Gastroesophageal sphincter (tissue), 4 donors: ENCODE measurements around the gene EFL1. TPM values are rescaled to one million over a fixed set of nuclear protein-coding genes. Genes with fewer than 3 reads are reported as not detected.

Experiments
- ATAC-seq: fragments of 150-250 bp; one replicate; pipeline ENCODE4 v1.9.1; 2016; ENCODE audit warnings: mild to moderate bottlenecking, moderate library complexity
- H3K27ac ChIP-seq, 4 donors: fragments of 200-600 bp; sonication (generic) in 3 of 4; 1 replicate in 3 of 4; 2 replicates in 1 of 4; pipeline ENCODE4 v1.5.1; 2016 to 2019
- H3K27me3 ChIP-seq: fragments of 200-600 bp; sonication (generic); one replicate; pipeline ENCODE4 v1.5.1; 2019
- H3K36me3 ChIP-seq, 2 donors: fragments of 200-600 bp; sonication (generic); one replicate each; pipeline ENCODE4 v1.5.1; 2019; ENCODE audit warnings: control low read depth in 1 of 2
- H3K4me1 ChIP-seq, 3 donors: fragments of 200-600 bp; sonication (generic); 1 replicate in 2 of 3; 2 replicates in 1 of 3; pipeline ENCODE4 v1.5.1; 2016 to 2019; ENCODE audit warnings: control low read depth in 2 of 3
- H3K4me3 ChIP-seq, 2 donors: fragments of 200-600 bp; sonication (generic); one replicate each; pipeline ENCODE4 v1.5.1; 2019; ENCODE audit warnings: mild to moderate bottlenecking in 1 of 2, moderate library complexity in 1 of 2
- H3K9me3 ChIP-seq, 3 donors: fragments of 200-600 bp; sonication (generic); one replicate each; pipeline ENCODE4 v1.5.1; 2017 to 2019; ENCODE audit warnings: control low read depth in 2 of 3
- CTCF ChIP-seq, 4 experiments: fragments of 200-600 bp in 2 of 4; fragments of 450-650 bp in 2 of 4; sonication (generic) in 1 of 4; IDR thresholded peaks; one replicate each; pipeline ENCODE4 v1.5.1; 2017 to 2019; ENCODE audit warnings: antibody characterized with exemption in 4 of 4, mild to moderate bottlenecking in 2 of 4, moderate library complexity in 2 of 4
- EP300 ChIP-seq: sonication (generic); formaldehyde crosslinking; IDR thresholded peaks from one replicate; pipeline ENCODE4 v1.6.1; 2017; ENCODE audit warnings: antibody characterized with exemption, mild to moderate bottlenecking
- POLR2A ChIP-seq, 2 donors: fragments of 450-650 bp; IDR thresholded peaks; one replicate each; pipeline ENCODE4 v1.6.1; 2017; ENCODE audit warnings: antibody characterized with exemption in 2 of 2, mild to moderate bottlenecking in 2 of 2, moderate library complexity in 1 of 2
- POLR2AphosphoS5 ChIP-seq: sonication (generic); formaldehyde crosslinking; IDR thresholded peaks from one replicate; pipeline ENCODE4 v1.6.1; 2017; ENCODE audit warnings: antibody characterized with exemption
- WGBS, 2 donors: methylation state at CpG; one replicate each; pipeline ENCODE4 v1.1.5; 2018; ENCODE audit warnings: low coverage in 1 of 2; 5-methylcytosine and 5-hydroxymethylcytosine counted together
- total RNA-seq, 4 donors: library from RNA; depleted of rRNA; stranded (reverse); fragments of >200 nt; gene quantifications; one replicate each; pipeline ENCODE4 v1.1.0, GENCODE V29; 2016

Gene EFL1
- total RNA-seq, 4 donors from 2014 or later: 12.1 to 17.7 (median 15.5) TPM

GRCh38 chr15:82114660-82115059 lies 147.9 kb downstream of the EFL1 start:
- ATAC-seq: no peak
- WGBS, 2 donors: 89 to 94% methylated on average over 5 of the region's 5 CpGs
- TF ChIP-seq EP300 (no peak), POLR2AphosphoS5 (no peak), POLR2A (IDR thresholded peaks at IDR 0.05) (no peak), CTCF (IDR thresholded peaks at IDR 0.05) (no peak)

GRCh38 chr15:82113106-82113715 lies 149.3 kb downstream of the EFL1 start:
- Histone ChIP-seq H3K4me1 (no peaks in the 10 kb centered on the region), H3K36me3 (peaks cover 0 to 10% of the 10 kb centered on the region in 2 donors), H3K27me3 (no peaks in the 10 kb centered on the region), H3K4me3 (no peak overlapping the region), H3K27ac (no peak overlapping the region), H3K9me3 (no peaks in the 10 kb centered on the region)
- no peak for TF ChIP-seq CTCF (IDR thresholded peaks at IDR 0.05)
- no peak for TF ChIP-seq POLR2AphosphoS5
- TF ChIP-seq EP300: no peak
- TF ChIP-seq POLR2A (IDR thresholded peaks at IDR 0.05): no peak
- WGBS, 2 donors: no CpG with 5 or more reads among the region's 1 CpG
- no peak for ATAC-seq

More at GRCh38 chr15:82114660-82115059, 147.9 kb downstream of the EFL1 start:
- Histone ChIP-seq H3K27me3 (no peaks in the 10 kb centered on the region), H3K27ac (no peak overlapping the region), H3K4me3 (no peak overlapping the region), H3K9me3 (no peaks in the 10 kb centered on the region), H3K36me3 (peaks cover 0 to 10% of the 10 kb centered on the region in 2 donors), H3K4me1 (no peaks in the 10 kb centered on the region)

- Histone ChIP-seq H3K4me1 (no peaks in the 10 kb centered on the region), H3K36me3 (no peaks in the 10 kb centered on the region), H3K27me3 (no peaks in the 10 kb centered on the region), H3K27ac (no peak overlapping the region), H3K9me3 (no peaks in the 10 kb centered on the region), H3K4me3 (no peak overlapping the region)
- 83 to 92% methylated on average over 1 to 5 of the region's 9 CpGs for WGBS, 2 donors
- TF ChIP-seq POLR2AphosphoS5: no peak
- TF ChIP-seq EP300: no peak
- no peak for TF ChIP-seq CTCF (IDR thresholded peaks at IDR 0.05)
- TF ChIP-seq POLR2A (IDR thresholded peaks at IDR 0.05): no peak
- no peak for ATAC-seq
Observed at GRCh38 chr15:82111918-82112317, 150.6 kb downstream of the EFL1 start.

- Histone ChIP-seq H3K27ac (no peak overlapping the region), H3K4me3 (no peak overlapping the region), H3K4me1 (no peaks in the 10 kb centered on the region), H3K9me3 (no peaks in the 10 kb centered on the region), H3K27me3 (no peaks in the 10 kb centered on the region), H3K36me3 (no peaks in the 10 kb centered on the region)
- no peak for ATAC-seq
- 88 to 91% methylated on average over 5 of the region's 5 CpGs for WGBS, 2 donors
- TF ChIP-seq CTCF (IDR thresholded peaks at IDR 0.05) (no peak), POLR2A (IDR thresholded peaks at IDR 0.05) (no peak), EP300 (no peak), POLR2AphosphoS5 (no peak)
Observed at GRCh38 chr15:82110144-82110543, 152.4 kb downstream of the EFL1 start.

- WGBS, 2 donors: 61 to 93% methylated on average over 3 to 4 of the region's 9 CpGs
- TF ChIP-seq CTCF (IDR thresholded peaks at IDR 0.05) (peak in 3 of 4 experiments; percentile 71 to 89 (median 79)), POLR2AphosphoS5 (no peak), POLR2A (IDR thresholded peaks at IDR 0.05) (no peak), EP300 (no peak)
- peak; percentile 72 for ATAC-seq
Observed at GRCh38 chr15:82108489-82109078, 153.9 kb downstream of the EFL1 start.

More at GRCh38 chr15:82108489-82109078, 153.9 kb downstream of the EFL1 start:
- H3K27ac ChIP-seq: no peak overlapping the region
- H3K27me3 ChIP-seq: no peaks in the 10 kb centered on the region
- H3K36me3 ChIP-seq: no peaks in the 10 kb centered on the region
- no peaks in the 10 kb centered on the region for H3K4me1 ChIP-seq
- no peaks in the 10 kb centered on the region for H3K9me3 ChIP-seq
- H3K4me3 ChIP-seq: no peak overlapping the region
